Ramos (cell line): ENCODE data around the gene DLG3.
"Not testable (repeated sequence)": the region's sequence is repeated elsewhere in the genome, so short reads cannot be mapped to it uniquely, and the experiment has no call there.

ENCODE experiments used
- in situ Hi-C: fragments of 300-500 bp; cut with MboI; formaldehyde crosslinking; loops from one replicate; pipeline ENCODE4 v1.14.3; 2022; ENCODE audit warnings: low sequenced_read_pairs; ENCODE audit not compliant: unreplicated experiment

Gene DLG3

DNA sequence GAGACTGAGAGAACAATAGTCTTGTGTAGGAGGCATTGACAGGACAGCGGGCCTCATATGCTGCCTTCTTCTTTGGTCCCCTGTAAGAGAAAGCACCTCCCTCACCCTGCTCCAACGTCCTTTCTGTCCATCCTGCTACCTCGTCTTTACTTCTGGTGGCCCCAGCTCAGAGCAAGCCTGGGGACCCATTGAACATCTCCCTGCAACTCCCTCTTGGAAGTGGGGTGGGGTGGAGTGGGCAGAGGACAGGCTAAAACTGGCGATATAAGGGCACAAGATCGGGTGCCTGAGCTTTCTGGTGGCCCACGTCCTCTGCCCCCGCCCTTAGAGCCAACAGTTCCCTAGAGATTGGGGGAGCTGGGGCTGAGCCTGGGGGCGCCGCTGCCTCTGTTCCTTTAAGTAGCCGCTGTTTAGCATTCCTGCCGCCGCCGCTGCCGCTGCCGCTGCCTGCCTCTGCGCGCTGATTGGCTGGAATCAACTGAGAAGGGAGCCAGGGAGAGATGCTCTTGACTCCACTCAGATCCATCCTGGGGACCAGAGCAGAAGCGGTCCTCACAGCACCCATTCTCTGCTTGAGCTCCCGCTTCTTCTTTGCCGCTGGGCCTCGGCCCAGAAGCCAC is at the start of gene DLG3:
Gene DLG3, plus strand, starts transcription at position 510 of the 620 bp plus-strand sequence. CDS start 367 bp downstream, outside the sequence.
- in situ Hi-C loops, result no loop called here

GRCh38 chrX:70398899-70399298 is 45.7 kb upstream of the DLG3 start:
- in situ Hi-C loops, result no loop called here

- in situ Hi-C loops, result not testable (repeated sequence)
Observed at GRCh38 chrX:70400181-70400580, 44.5 kb upstream of the DLG3 start.

DNA sequence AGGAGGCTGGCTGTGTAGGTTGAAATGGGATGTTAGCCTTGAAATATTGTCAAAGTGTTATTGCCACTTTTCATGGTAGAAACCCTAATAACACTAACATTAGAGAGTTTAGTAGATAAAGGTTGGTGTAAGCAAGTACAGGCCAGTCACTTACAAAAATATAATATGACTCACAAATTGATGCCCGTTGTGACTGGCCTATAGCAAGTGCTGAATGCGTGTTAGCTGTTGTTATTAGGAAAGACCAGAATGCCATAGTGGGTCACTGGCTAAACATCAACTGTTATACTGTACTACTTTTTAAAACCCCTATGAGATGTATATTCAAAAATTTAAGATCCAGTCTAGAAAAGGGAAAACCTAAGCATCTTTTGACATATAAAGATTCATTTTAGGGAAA is 41.9 kb upstream of the DLG3 start:
- in situ Hi-C loops, result no loop called here

DNA sequence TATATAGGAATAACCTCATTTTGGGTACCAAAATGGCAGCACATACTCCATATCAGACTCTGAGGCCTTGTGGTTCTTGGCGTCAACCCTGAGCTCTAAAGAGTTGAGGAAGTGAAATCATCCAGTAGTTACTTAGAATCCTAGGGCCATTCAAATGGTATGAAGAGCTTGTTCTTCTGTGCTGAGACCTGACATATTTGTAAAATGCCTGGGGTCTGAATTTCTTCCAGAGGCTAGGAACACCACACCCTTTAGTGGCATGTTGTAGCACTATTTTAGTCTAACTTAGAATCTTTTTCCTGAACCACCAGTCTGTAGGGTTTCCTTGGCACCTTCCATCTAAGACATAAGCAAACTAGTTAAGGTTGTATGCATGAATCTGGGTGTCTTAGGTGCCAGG is 39.6 kb upstream of the DLG3 start:
- in situ Hi-C loops, result no loop called here

DNA sequence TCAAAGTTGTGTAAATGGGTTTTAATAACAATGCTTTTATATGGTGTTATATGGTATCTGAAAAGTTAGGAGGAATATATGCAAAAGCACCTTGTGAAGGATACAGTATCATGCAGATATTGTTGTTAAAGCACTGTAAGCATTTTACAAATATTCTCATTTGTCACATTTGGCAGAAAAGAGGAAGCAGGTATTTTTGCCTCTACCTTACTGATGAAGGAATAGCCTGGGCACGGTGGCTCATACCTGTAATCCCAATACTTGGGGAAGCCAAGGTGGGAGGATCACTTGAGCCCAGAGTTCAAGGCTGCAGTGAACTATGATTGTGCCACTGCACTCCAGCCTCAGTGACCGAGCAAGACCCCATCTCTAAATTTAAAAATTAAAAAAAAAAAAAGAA is 33.7 kb upstream of the DLG3 start:
- in situ Hi-C loops, result no loop called here

DNA sequence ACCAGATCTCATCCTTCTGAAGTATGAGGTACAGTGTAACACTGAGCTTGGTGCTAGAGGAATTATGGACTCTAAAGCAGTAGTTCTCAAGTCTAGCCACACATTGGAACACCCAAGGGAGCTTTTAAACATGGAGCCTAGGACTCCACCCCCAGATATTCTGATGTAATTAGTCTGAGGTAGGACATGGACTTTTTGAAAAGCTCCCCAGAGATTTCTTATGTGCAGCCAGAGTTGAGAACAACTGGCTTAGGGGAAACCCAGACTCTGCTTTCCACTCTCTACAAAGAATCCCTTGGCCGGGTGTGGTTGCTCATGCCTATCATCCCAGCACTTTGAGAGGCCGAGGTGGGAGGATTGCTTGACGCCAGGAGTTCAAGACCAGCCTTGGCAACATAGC is 33.2 kb upstream of the DLG3 start:
- in situ Hi-C loops, result no loop called here

DNA sequence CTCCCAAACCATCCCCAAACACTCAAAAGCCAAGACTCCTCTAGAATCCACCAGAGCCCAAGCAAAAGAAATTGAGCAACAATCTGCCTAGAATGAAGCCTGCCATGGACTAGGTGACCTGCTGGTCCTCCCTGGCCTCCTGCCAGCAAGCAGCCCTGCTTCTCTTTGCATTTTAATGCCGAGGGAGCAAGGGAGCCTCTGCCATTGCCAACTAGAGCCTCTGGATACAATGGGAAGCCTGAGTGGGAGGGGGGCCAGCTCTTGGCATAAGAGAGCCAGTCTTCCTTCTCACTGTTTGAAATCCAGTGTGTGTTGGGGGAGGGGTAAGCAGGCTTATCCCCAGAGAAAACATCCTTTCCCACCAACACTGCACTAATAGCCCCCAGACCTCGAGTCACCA is 23.0 kb upstream of the DLG3 start:
- in situ Hi-C loops, result no loop called here

- in situ Hi-C loops, result no loop called here
Observed at GRCh38 chrX:70422851-70423341, 21.7 kb upstream of the DLG3 start, which contains the start of gene GDPD2. TSS of gene GDPD2 (plus strand) at chrX:70423314. CDS start at chrX:70424985, 1,671 bp downstream.

DNA sequence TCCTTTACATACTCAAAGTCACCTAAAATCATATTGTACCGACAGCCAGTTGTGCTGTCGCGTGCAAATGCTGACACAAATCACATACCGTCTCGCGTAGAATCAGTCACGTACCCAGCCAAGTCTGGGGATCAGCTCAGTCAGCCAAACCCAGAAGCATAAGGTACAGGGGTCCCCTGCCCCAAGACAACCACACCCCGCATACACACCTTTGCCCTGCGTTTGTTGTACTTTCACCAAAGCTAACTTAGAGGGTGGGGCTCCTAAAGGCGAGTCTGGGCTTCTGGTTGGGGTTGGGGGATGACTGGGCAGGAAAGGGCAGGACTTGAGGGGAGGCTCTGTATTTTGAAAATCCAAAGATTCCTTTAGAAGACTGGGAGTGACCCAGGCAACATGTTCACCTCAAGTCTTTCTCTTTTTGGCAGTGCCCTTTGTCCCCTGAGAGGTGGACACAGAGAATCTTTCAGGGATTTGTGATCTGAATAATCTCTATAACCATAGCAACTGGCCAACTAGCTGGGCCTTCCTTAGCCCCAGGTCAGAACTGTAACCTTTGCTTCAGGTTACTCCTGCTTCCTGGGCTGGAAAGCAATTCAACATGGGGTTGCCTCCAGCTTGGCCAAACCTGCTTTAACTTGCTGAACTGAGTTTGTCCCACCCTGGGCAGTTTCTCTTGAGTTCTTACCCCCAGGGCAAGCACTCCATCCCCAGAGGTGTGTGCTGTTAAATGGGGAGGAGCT is 20.5 kb upstream of the DLG3 start:
- in situ Hi-C loops, result no loop called here

- in situ Hi-C loops, result no loop called here
Observed at GRCh38 chrX:70424801-70425200, 19.8 kb upstream of the DLG3 start.

DNA sequence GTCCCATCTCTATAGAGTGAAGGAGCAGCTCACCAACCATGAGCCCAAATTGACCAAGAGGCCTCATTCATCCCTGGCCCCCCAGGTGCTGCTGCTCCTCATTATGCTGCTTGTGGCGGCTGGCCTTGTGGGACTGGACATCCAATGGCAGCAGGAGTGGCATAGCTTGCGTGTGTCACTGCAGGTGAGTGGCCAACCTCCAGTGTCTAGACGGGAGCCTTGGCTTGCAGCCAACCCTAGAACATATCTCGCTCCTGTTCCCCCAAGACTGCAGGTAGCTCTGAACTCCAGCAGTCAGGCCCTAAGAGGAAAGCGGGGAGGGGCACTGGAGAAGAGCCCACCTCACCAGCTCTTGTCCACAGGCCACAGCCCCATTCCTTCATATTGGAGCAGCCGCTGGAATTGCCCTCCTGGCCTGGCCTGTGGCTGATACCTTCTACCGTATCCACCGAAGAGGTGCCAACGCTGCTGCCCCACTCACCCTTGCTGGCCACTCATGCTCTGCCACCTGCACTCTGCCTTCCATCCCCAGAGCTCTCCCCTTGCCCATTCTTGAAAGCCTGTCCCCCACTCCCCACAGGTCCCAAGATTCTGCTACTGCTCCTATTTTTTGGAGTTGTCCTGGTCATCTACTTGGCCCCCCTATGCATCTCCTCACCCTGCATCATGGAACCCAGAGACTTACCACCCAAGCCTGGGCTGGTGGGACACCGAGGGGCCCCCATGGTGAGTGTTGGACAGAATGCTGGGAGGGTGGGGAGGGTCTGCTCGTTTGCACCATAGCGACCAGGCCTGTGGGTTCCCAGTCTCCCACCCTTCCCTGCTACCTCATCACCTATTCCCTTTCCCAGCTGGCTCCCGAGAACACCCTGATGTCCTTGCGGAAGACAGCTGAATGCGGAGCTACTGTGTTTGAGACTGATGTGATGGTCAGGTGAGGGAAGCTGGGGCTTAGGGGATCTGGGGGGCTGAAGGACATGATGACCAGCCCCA is 18.1 kb upstream of the DLG3 start:
- in situ Hi-C loops, result no loop called here

GRCh38 chrX:70427365-70427764 is 17.3 kb upstream of the DLG3 start:
- in situ Hi-C loops, result no loop called here

DNA sequence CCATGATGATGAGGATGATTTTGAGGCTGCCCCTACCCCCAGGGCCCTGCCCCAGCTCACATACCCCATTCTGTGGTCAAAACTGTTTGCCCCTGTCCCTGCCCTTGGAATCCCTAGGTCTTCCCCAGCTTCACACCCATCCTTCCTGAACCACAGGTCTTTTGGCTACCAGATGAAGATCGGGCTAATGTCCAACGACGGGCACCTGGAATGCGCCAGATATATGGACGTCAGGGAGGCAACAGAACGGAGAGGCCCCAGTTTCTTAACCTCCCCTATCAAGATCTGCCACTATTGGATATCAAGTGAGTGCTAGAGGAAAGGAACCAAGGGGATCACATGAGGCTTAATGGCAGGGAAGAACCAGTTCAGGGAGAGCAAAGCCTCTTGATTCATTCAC is 14.9 kb upstream of the DLG3 start:
- in situ Hi-C loops, result no loop called here

GRCh38 chrX:70432936-70433847 is 11.4 kb upstream of the DLG3 start:
- in situ Hi-C loops, result no loop called here

GRCh38 chrX:70433848-70434351 is 10.7 kb upstream of the DLG3 start:
- in situ Hi-C loops, result no loop called here

DNA sequence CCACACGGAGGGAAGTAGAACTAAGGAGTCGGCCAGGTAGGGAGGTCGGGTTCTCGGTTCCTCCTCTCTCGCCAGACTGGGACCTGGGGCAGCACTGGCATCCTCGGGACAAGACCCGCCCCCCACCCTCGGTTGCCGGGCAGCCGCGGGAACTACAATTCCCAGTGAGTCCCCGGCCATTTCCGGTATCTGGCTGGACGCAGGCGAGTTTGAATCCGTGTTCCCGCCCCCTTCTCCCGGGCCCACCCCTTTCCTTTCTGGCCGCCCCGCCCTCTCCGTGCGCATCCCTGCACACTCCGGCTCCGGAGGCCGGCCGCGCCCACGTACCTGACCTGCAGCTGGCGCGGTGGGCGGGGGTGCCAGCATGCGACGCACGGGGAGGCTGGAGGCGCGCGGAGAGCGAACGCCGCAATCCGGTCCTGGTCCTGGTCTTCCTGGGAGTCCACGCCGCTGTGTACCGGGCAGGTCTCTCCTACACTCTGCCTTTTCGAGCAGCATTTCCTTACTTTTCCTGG is 10.2 kb upstream of the DLG3 start:
- in situ Hi-C loops, result no loop called here

DNA sequence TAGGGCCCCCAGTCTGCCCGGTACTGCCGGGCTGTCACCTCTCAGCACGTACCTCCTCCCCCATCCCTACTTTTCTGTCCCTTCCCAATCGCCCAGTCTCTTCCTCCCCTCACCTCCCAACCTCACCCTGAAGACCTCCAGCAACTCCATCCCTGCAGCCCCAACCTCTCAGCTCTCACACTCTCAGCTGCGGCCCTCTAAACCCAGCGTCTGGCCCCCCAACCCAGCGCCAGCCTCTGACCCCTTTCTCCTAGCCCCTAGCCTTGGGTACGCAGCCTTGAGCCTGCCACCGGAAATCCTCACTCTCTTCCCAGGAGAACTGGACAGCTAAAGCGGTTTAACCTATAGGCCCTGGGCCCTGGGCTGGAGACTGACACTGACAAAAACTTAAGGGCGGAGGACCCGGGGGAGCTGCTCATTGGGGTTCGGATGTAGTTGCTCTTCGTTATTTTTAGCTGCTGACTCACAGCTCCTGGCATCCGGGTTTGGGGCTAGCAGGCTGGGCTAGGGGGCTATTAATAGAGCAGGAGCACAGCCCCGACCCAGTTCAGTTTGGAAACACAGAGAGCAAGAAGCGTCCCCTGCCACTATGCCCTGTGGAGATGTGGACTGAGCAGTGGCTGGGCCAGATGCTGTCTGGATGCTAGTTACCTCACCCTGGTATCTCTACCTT is 9.6 kb upstream of the DLG3 start:
- in situ Hi-C loops, result no loop called here

- in situ Hi-C loops, result no loop called here
Observed at GRCh38 chrX:70436343-70436742, 8.3 kb upstream of the DLG3 start.
